Effector CD8-positive, alpha-beta T cell (primary cell): ENCODE results near the gene ASZ1.

ENCODE experiments used
- DNase-seq: peaks from one replicate; lab custom pipeline; 2025; lab: John Stamatoyannopoulos, UW

The ASZ1 gene

GRCh38 chr7:117402109-117402508 is 25.2 kb downstream of the ASZ1 start:
- DNase-seq: no peak

GRCh38 chr7:117401293-117402002 is 25.8 kb downstream of the ASZ1 start:
- DNase-seq: no peak

- no peak for DNase-seq
Measured at GRCh38 chr7:117399820-117400422, 27.4 kb downstream of the ASZ1 start.

- DNase-seq: no peak
Measured at GRCh38 chr7:117395743-117396142, 31.6 kb downstream of the ASZ1 start.

GRCh38 chr7:117393781-117394180 is 33.5 kb downstream of the ASZ1 start:
- no peak for DNase-seq

- no peak for DNase-seq
Measured at GRCh38 chr7:117389871-117390270, 37.4 kb downstream of the ASZ1 start.

GRCh38 chr7:117386110-117386706 is 41.1 kb downstream of the ASZ1 start:
- no peak for DNase-seq

- DNase-seq: no peak
Measured at GRCh38 chr7:117385363-117386109, 41.8 kb downstream of the ASZ1 start.

GRCh38 chr7:117384688-117385362 is 42.5 kb downstream of the ASZ1 start:
- no peak for DNase-seq

- no peak for DNase-seq
Measured at GRCh38 chr7:117383483-117384189, 43.7 kb downstream of the ASZ1 start.

- no peak for DNase-seq
Measured at GRCh38 chr7:117383046-117383445, 44.2 kb downstream of the ASZ1 start.

GRCh38 chr7:117381362-117381761 is 45.9 kb downstream of the ASZ1 start:
- no peak for DNase-seq

- no peak for DNase-seq
Measured at GRCh38 chr7:117375380-117375779, 51.9 kb downstream of the ASZ1 start.

- DNase-seq: no peak
Measured at GRCh38 chr7:117372073-117372472, 55.2 kb downstream of the ASZ1 start.

GRCh38 chr7:117364339-117365080 is 62.8 kb downstream of the ASZ1 start:
- DNase-seq: no peak

- no peak for DNase-seq
Measured at GRCh38 chr7:117362294-117362888, 64.9 kb downstream of the ASZ1 start.

GRCh38 chr7:117350027-117350426 is 77.3 kb downstream of the ASZ1 start:
- no peak for DNase-seq

- no peak for DNase-seq
Measured at GRCh38 chr7:117349570-117349969, 77.7 kb downstream of the ASZ1 start.

- no peak for DNase-seq
Measured at GRCh38 chr7:117347962-117348672, 79.2 kb downstream of the ASZ1 start.

GRCh38 chr7:117347480-117347879 is 79.8 kb downstream of the ASZ1 start:
- DNase-seq: no peak
